T47D (cell line): Measurements from ENCODE around the gene GLIS2.

Experiments used
- DNase-seq, 2 experiments: peaks; one replicate each; pipeline versions ENCODE4 v3.0.0 to v3.0.0-alpha.2; 2011 to 2012; ENCODE audit warnings: low read depth in 1 of 2, low spot score in 1 of 2
- JUND ChIP-seq: IDR thresholded peaks from 2 replicates; pipeline ENCODE4 v1.6.1; 2012; ENCODE audit warnings: low read depth
- in situ Hi-C: cut with HindIII; loops from 2 replicates; pipeline ENCODE4 v1.10.0; 2016; ENCODE audit warnings: low sequenced_read_pairs, low pct_unique_long_range_greater_than_20kb

The GLIS2 gene

DNA sequence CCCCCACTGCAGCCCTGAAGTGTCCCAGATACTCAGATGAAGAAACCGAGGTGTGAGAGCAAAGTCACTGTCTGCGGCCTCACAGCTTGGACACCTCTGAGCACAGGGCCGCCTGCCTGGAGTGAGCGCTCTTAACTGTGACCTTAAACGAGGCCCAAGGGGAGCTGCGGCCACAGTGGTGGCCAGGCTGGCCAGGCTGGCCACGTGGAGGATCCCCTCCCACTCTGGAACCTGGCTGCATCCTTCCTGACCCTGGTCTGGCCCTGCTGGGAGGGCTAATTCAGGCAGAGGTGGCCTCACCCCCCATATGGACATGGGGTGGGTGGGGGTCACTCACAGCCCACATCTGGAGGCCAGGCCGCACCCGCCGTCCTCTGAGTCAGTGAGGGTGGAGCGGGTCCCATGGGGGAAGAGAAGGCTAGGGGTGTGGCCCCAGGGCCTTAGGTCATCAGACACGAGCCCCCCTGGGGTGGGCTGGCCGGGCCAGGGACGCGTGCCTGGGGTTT lies 62.3 kb downstream of the GLIS2 start:
- no peak for DNase-seq
- in situ Hi-C loops = no loop called here
- TF ChIP-seq JUND = no peak

- in situ Hi-C loops = no loop called here
- DNase-seq = no peak
- TF ChIP-seq JUND = no peak
Measured at GRCh38 chr16:4378999-4379690, 63.3 kb downstream of the GLIS2 start.

DNA sequence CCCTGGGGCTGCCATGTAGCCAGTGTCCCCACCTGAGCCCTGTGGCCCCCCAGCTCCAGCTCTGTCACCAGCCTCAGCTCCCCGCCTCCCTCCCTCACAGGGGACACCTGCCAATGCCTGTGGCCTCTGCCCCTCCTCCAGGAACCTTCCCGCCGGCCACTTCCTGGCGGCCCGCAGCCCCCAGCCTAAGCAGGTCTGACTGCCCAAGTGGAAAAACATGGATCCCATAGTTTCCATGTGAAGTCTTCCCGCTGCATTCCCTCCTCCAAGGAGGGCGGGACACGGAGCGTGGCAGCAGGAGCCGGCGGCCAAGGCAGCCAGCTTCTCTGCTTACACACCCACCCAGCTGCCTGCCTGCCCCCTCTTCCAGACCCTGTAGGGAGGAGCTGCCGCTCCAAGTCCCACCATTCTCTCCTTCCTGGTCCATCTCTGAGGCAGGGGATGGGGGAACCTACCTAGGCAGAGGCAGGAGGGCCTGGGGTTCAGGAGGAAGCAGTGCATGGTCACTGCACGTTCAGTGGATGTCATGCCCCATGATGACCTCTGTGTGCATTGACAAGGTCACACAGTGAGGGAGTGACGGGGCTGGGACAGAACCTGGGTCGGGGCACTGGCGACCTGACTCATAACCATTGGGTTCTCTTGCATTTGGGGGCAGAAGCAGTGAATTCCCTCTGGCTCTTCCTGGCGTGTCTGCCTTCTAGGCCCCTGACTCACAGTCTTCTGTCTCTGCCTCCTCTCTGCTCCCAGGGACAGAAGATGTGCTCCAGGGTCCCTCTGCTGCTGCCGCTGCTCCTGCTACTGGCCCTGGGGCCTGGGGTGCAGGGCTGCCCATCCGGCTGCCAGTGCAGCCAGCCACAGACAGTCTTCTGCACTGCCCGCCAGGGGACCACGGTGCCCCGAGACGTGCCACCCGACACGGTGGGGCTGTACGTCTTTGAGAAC lies 64.5 kb downstream of the GLIS2 start:
- no peak for DNase-seq
- in situ Hi-C loops = no loop called here

GRCh38 chr16:4381072-4381934 lies 65.4 kb downstream of the GLIS2 start:
- in situ Hi-C loops = no loop called here
- TF ChIP-seq JUND = no peak

More for the DNA sequence above, 64.5 kb downstream of the GLIS2 start:
- no peak for TF ChIP-seq JUND

GRCh38 chr16:4381935-4382794 lies 66.3 kb downstream of the GLIS2 start:
- no peak for DNase-seq
- in situ Hi-C loops = no loop called here
- TF ChIP-seq JUND = no peak

More at GRCh38 chr16:4381072-4381934, 65.4 kb downstream of the GLIS2 start:
- DNase-seq = no peak

GRCh38 chr16:4382795-4383357 lies 67.0 kb downstream of the GLIS2 start:
- TF ChIP-seq JUND = no peak
- in situ Hi-C loops = no loop called here
- no peak for DNase-seq

DNA sequence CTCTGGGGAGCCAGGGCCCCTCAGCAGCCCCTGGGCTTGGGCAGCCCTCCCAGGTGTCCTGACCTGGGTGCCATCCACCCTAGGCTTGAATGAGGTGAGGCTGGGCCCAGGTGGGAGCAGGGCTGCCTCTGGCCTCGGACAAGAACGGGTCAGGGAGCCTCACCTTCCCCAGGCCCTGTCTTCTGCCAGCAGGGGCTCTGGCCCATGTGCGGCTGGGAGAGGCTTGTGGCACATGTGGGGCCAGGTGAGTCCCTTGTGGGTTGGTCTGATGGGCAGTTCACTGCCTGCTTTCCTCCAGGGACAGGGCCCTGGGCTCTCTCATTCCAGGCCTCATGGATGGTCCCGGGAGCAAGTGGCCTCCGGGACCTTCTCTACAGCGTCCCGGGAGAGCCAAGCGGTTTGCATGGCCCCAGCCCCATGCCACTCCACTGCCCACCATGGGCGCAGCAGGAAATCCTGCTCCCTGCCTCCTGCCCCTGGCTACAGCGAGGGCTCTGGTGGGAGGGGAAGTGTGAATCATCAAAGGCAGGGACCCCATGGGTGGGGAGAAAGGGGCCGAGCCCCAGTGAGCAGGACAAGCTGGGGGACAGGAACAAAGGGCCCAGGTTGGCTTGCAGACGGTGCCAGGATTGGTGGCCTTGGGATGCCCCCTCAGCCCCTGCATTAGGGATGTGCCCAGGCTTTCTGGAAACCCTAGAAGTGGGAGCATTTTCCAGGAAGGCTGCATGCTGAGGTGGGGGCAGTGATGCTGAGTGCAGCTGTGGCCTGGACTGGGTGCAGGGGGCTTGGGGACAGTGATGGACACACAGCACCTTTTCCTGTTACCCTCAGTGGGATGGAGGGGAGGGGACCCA lies 68.0 kb downstream of the GLIS2 start:
- in situ Hi-C loops = no loop called here
- no peak for DNase-seq
- TF ChIP-seq JUND = no peak

DNA sequence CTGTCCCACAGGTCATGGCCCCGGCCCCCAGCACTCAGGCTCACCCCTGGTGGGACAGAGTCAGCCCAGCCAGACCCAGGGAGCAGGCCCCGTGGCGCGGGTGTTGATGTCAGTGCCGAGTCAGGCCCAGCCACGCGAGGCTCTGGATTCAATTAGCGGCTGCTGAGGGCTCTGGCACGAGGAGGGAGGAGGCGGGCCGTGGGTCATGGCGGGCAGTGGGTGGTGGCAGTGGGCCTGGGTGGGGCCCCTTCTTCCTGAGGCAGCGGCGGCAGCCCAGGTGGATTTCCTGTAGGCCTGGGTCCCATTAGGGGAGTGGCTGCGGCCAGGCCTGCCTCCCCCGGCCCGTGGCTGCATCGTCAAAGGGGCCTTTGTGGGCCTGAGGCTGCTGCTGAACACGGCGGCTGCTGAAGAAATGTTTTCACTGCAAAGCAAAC lies 68.7 kb downstream of the GLIS2 start:
- in situ Hi-C loops = no loop called here
- DNase-seq = no peak
- no peak for TF ChIP-seq JUND

DNA sequence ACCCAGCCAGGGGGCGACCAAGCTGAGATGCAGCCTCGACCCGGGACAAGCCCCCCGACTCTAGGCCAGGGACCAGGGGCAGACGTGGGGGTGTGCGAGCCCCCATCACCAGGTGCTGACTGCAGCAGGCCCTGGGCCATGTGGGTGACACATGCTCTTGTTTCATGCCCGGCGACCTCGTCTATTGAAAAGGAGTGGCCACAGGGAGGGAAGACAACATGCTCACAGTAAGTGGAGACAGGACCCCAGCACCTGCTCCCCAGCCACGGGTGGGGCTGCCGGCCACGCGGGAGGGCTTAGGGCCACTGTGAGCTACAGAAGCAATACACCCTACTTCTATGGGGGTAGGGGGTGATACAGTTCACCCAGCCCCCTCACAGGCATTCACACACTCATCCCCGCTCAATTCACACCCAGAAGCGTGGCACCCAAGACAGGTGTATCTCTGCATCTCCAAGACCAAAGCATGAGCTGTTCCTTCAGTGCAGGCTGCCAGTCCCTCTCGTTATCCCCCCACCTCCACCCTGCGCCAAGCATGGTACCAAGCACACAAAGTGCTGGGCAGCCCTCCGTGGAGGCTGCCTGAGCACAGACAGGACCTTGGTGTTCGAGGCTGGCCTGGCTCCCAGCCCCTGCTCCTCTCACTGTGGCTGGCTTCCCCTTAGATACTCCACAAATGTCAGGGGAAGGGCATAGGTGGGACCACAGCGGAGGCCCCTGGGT lies 69.4 kb downstream of the GLIS2 start:
- in situ Hi-C loops = no loop called here
- DNase-seq = no peak
- no peak for TF ChIP-seq JUND

- no peak for DNase-seq
- TF ChIP-seq JUND = no peak
- in situ Hi-C loops = no loop called here
Measured at GRCh38 chr16:4385789-4386450, 70.1 kb downstream of the GLIS2 start.
